HCT116 (cell line): ENCODE data around the gene CILP2.

Source experiments
- CEBPB ChIP-seq: IDR thresholded peaks from 2 replicates; pipeline ENCODE4 v1.6.1; 2012; ENCODE audit warnings: low read depth
- EZH2 ChIP-seq: fragments of 200-600 bp; sonication (generic); IDR thresholded peaks from 2 replicates; pipeline ENCODE4 v1.6.1; 2017; ENCODE audit warnings: antibody characterized with exemption, mixed run types
- EZH2phosphoT487 ChIP-seq: fragments of 200-600 bp; IDR thresholded peaks from 2 replicates; pipeline ENCODE4 v1.6.1; 2018; ENCODE audit warnings: antibody characterized with exemption, borderline replicate concordance
- POLR2A ChIP-seq: IDR thresholded peaks from 2 replicates; pipeline ENCODE4 v1.7.0; 2011; ENCODE audit warnings: borderline replicate concordance; ENCODE audit not compliant: insufficient read depth, insufficient read length; ENCODE audit errors: extremely low read depth
- POLR2AphosphoS5 ChIP-seq: IDR thresholded peaks from 2 replicates; pipeline ENCODE4 v1.6.1; 2011; ENCODE audit warnings: mild to moderate bottlenecking, low read depth, low read length, moderate library complexity
- RAD21 ChIP-seq: IDR thresholded peaks from 2 replicates; pipeline ENCODE4 v1.6.1; 2012; ENCODE audit warnings: low read depth, mild to moderate bottlenecking
- SP1 ChIP-seq: IDR thresholded peaks from 2 replicates; pipeline ENCODE4 v1.6.1; 2012; ENCODE audit warnings: low read depth
- YY1 ChIP-seq: IDR thresholded peaks from 2 replicates; pipeline ENCODE4 v1.6.1; 2011; ENCODE audit warnings: low read length, low read depth, moderate library complexity, mild to moderate bottlenecking; ENCODE audit not compliant: insufficient replicate concordance; ENCODE audit errors: extremely low read depth
- TF ChIP-seq, protein P1 (sequence below), 3 experiments: fragments of 200-600 bp in 1 of 3; sonication (generic) in 1 of 3; IDR thresholded peaks in 2 of 3; conservative IDR thresholded peaks in 1 of 3; 2 replicates each; pipeline ENCODE4 v1.5.1; 2012 to 2017; ENCODE audit warnings: low read depth in 2 of 3, low read length in 2 of 3, antibody characterized with exemption in 1 of 3, borderline replicate concordance in 1 of 3, control low read depth in 1 of 3, mild to moderate bottlenecking in 1 of 3, mixed read lengths in 1 of 3, mixed run types in 1 of 3, moderate library complexity in 1 of 3; ENCODE audit not compliant: insufficient read depth in 1 of 3
- TF ChIP-seq, protein P2 (sequence below): IDR thresholded peaks from 2 replicates; pipeline ENCODE4 v1.6.1; 2012; ENCODE audit warnings: low read depth

DNA sequence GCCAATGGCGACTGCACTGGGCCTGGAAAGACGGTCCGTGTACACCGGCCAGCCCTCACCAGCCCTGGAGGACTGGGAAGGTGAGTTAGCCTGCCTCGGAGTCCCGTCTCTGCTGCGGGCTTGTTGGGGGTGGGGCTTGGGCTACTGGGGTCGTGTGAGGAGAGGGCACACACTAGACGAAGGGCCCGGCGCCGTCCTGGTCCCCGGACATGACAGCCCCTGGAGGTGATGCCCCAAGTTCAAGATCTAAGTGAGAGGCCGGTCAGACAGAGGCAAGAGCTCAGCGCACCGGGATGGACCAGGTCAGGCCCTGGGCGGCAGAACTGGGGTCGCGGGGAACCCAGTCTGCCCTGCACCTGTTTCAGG lies 1.6 kb downstream of the CILP2 start:
- TF ChIP-seq EZH2phosphoT487 (no peak), EZH2 (no peak), POLR2A (no peak), RAD21 (no peak), YY1 (no peak), CEBPB (no peak), POLR2AphosphoS5 (no peak), SP1 (no peak)
- TF ChIP-seq, protein P1, sequence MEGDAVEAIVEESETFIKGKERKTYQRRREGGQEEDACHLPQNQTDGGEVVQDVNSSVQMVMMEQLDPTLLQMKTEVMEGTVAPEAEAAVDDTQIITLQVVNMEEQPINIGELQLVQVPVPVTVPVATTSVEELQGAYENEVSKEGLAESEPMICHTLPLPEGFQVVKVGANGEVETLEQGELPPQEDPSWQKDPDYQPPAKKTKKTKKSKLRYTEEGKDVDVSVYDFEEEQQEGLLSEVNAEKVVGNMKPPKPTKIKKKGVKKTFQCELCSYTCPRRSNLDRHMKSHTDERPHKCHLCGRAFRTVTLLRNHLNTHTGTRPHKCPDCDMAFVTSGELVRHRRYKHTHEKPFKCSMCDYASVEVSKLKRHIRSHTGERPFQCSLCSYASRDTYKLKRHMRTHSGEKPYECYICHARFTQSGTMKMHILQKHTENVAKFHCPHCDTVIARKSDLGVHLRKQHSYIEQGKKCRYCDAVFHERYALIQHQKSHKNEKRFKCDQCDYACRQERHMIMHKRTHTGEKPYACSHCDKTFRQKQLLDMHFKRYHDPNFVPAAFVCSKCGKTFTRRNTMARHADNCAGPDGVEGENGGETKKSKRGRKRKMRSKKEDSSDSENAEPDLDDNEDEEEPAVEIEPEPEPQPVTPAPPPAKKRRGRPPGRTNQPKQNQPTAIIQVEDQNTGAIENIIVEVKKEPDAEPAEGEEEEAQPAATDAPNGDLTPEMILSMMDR (IDR thresholded peaks at IDR 0.05 in 2 of 3, conservative IDR thresholded peaks at IDR 0.05 in 1 of 3; ENCODE audit: borderline replicate concordance in 1 of 3, insufficient read depth in 1 of 3, low read depth in 2 of 3, low read length in 2 of 3) = no peak
- TF ChIP-seq, protein P2, sequence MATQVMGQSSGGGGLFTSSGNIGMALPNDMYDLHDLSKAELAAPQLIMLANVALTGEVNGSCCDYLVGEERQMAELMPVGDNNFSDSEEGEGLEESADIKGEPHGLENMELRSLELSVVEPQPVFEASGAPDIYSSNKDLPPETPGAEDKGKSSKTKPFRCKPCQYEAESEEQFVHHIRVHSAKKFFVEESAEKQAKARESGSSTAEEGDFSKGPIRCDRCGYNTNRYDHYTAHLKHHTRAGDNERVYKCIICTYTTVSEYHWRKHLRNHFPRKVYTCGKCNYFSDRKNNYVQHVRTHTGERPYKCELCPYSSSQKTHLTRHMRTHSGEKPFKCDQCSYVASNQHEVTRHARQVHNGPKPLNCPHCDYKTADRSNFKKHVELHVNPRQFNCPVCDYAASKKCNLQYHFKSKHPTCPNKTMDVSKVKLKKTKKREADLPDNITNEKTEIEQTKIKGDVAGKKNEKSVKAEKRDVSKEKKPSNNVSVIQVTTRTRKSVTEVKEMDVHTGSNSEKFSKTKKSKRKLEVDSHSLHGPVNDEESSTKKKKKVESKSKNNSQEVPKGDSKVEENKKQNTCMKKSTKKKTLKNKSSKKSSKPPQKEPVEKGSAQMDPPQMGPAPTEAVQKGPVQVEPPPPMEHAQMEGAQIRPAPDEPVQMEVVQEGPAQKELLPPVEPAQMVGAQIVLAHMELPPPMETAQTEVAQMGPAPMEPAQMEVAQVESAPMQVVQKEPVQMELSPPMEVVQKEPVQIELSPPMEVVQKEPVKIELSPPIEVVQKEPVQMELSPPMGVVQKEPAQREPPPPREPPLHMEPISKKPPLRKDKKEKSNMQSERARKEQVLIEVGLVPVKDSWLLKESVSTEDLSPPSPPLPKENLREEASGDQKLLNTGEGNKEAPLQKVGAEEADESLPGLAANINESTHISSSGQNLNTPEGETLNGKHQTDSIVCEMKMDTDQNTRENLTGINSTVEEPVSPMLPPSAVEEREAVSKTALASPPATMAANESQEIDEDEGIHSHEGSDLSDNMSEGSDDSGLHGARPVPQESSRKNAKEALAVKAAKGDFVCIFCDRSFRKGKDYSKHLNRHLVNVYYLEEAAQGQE = no peak
